ENCODE results near the gene NLRP11.
"Not testable (repeated sequence)": the region's sequence is repeated elsewhere in the genome, so short reads cannot be mapped to it uniquely, and the experiment has no call there.

The NLRP11 gene

DNA sequence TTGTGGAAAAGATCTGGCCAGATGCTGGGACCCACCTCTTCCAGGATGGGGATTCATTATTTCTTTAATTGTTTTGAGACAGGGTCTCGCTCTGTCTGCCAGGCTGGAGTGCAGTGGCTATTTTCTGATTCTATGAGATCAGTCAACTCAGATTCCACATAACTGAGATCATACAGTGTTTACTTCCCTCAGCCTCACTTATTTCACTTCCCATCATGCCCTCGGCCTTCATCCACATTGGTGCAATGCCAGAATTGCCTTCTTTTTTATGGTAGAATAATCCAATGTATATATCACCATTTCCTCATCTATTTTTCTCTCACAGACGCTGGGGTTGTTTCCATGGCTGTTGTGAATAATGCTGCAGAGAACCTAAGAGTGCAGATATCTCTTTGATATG, 62.2 kb downstream of the NLRP11 start:
- not testable (repeated sequence) for DNase-seq

- DNase-seq, result not testable (repeated sequence)
Observed at GRCh38 chr19:55768818-55769217, 63.0 kb downstream of the NLRP11 start, which contains the start of gene RFPL4AL1. Gene RFPL4AL1, plus strand, starts transcription at chr19:55769118. Its CDS starts 2,687 bp downstream, at chr19:55771805.

DNA sequence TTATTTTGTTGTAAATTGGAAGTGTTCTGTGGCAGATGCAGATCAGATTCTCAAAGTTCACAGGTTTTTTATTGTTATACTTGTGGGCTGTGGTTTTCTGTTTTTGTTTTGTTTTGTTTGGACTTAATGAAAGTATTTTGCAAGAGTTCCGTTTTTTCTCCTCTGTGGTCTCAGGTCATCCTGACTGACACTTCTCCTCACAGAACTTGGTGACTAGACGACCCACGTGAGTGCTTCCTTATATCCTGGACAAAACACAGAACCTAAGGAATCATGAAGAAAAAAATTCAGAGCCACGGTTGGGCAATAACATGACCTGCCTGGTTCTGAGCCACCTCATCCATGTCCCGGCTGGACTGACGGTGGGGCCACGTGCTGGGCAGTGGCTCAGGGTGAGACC, 65.3 kb downstream of the NLRP11 start:
- peak; percentile 20 for DNase-seq

DNA sequence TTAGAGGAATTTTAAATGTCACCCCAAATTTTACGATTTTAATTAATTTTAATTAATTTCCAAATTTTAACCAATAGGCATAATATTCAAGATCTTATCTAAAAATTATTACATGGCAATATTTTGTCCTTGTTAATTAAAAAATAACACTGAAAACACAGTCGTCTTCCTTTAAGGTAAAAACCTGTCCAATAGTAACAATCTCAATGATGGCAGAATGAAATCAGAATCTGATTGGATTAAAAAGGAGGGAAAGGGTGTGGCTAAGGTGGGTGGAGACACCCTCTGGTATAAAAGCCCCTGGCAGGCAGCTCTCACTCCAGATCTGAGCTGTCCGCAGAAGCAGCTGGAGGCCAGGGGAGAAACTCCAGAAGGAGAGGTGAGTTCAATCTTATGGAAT, 73.0 kb downstream of the NLRP11 start, which contains the start of gene RFPL4A:
Gene RFPL4A, plus strand, starts transcription at position 301 of the 400 bp plus-strand sequence. CDS start 2,704 bp downstream, outside the sequence.
- not testable (repeated sequence) for DNase-seq

- not testable (repeated sequence) for DNase-seq
Observed at GRCh38 chr19:55756808-55757207, 75.0 kb downstream of the NLRP11 start.

GRCh38 chr19:55753401-55753800, 78.4 kb downstream of the NLRP11 start:
- DNase-seq, result no peak

GRCh38 chr19:55750715-55751114, 81.1 kb downstream of the NLRP11 start:
- DNase-seq, result no peak

DNA sequence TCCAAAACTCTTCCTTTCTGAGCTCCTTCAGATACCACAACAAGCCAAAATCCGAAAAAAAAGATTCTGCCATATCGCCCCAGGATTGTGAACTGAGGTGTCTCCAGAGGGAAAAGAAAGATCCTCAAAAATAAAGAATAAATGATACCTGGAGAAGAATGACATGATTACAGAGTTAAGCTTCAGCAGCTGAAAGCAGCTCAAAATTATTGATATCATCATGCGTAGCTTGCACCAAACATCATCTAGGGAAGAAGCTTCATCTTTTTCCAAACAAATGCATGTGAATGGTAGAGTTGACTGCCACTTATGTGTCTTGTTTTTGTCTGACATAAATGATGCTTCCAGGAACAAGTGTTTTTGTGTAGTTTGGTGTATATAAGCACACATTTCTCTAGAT, 93.5 kb downstream of the NLRP11 start, which contains the start of gene NLRP9:
Gene NLRP9, minus strand, starts transcription at position 101 of the 400 bp plus-strand sequence. Its CDS starts 28 bp downstream, at position 73.
- no peak for DNase-seq

All from CD4-positive, alpha-beta T cell treated with Interleukin-15 for 1 hour (primary cell).